IMR-90 (cell line): Measurements from ENCODE around the gene NLRC5. TPM values are rescaled to one million over a fixed set of nuclear protein-coding genes. Genes with fewer than 3 reads are reported as not detected.

ENCODE experiments used
- ATAC-seq: fragments of 200-7000 bp; cut with Tn5 transposase; 2 replicates; pipeline ENCODE4 v1.9.1; 2020; ENCODE audit warnings: low read depth, mild to moderate bottlenecking, moderate library complexity
- BruUV-seq: library from RNA; stranded (reverse); fragments of 400-500 nt; replicated peaks from 2 replicates; lab custom pipeline; 2021; lab: Mats Ljungman, UMichigan
- CTCF ChIA-PET: fragments of 300-600 bp; formaldehyde crosslinking; extraction: SDS; loops from one replicate; lab custom pipeline; 2021; ENCODE audit warnings: antibody characterized with exemption; lab: Yijun Ruan, JAX
- POLR2A ChIA-PET: fragments of 300-600 bp; sonication (Branson Sonifier 250); formaldehyde crosslinking; loops from one replicate; lab custom pipeline; 2022; ENCODE audit warnings: antibody characterized with exemption; ENCODE audit not compliant: unreplicated experiment; lab: Charles Lee
- DNase-seq: peaks from one replicate; pipeline ENCODE4 v3.0.0; 2013
- H2AFZ ChIP-seq: replicated peaks from 2 replicates; pipeline ENCODE3; 2013; ENCODE audit warnings: low read length, mild to moderate bottlenecking; ENCODE audit not compliant: poor library complexity
- H2AK5ac ChIP-seq: 2 replicates; pipeline ENCODE4 v1.6.1; 2013; ENCODE audit warnings: low read depth, low read length, inconsistent platforms
- H2AK9ac ChIP-seq: replicated peaks from 2 replicates; pipeline ENCODE3; 2013; ENCODE audit warnings: mild to moderate bottlenecking, low read depth, low read length, moderate library complexity; ENCODE audit not compliant: poor library complexity
- H2BK120ac ChIP-seq: 2 replicates; pipeline ENCODE4 v1.6.1; 2013; ENCODE audit warnings: low read depth, low read length, inconsistent platforms
- H2BK15ac ChIP-seq: 3 replicates; pipeline ENCODE4 v1.6.1; 2013; ENCODE audit warnings: low read depth, low read length, inconsistent platforms
- H2BK20ac ChIP-seq: 2 replicates; pipeline ENCODE4 v1.6.1; 2013; ENCODE audit warnings: low read depth, mild to moderate bottlenecking, inconsistent platforms, low read length, moderate library complexity
- H2BK5ac ChIP-seq: 2 replicates; pipeline ENCODE4 v1.6.1; 2013; ENCODE audit warnings: mild to moderate bottlenecking, low read depth, low read length, inconsistent platforms; ENCODE audit not compliant: poor library complexity, severe bottlenecking
- H3K14ac ChIP-seq: replicated peaks from 2 replicates; pipeline ENCODE4 v1.6.1; 2013; ENCODE audit warnings: low read depth, low read length, inconsistent platforms
- H3K18ac ChIP-seq: 2 replicates; pipeline ENCODE4 v1.6.1; 2013; ENCODE audit warnings: low read depth, low read length, control low read depth
- H3K23ac ChIP-seq: 2 replicates; pipeline ENCODE4 v1.6.1; 2013; ENCODE audit warnings: low read depth, low read length, inconsistent platforms
- H3K27ac ChIP-seq: 2 replicates; pipeline ENCODE4 v1.5.1; 2013; ENCODE audit warnings: mild to moderate bottlenecking, control low read depth, low read length; ENCODE audit not compliant: insufficient read depth
- H3K27me3 ChIP-seq: 2 replicates; pipeline ENCODE4 v1.6.1; 2013; ENCODE audit warnings: low read length; ENCODE audit not compliant: control insufficient read depth, insufficient read depth
- H3K36me3 ChIP-seq: 2 replicates; pipeline ENCODE4 v1.6.1; 2013; ENCODE audit warnings: low read length, mixed read lengths; ENCODE audit not compliant: control insufficient read depth, insufficient read depth
- H3K4ac ChIP-seq: 2 replicates; pipeline ENCODE4 v1.6.1; 2013; ENCODE audit warnings: low read depth, low read length, inconsistent platforms
- H3K4me1 ChIP-seq: 2 replicates; pipeline ENCODE4 v1.6.1; 2013; ENCODE audit warnings: low read length, mixed read lengths; ENCODE audit not compliant: control insufficient read depth, insufficient read depth
- H3K4me2 ChIP-seq: 2 replicates; pipeline ENCODE4 v1.6.1; 2013; ENCODE audit warnings: low read depth, mild to moderate bottlenecking, control low read depth, low read length, moderate library complexity
- H3K4me3 ChIP-seq: 2 replicates; pipeline ENCODE4 v1.5.1; 2013; ENCODE audit warnings: low read depth, mild to moderate bottlenecking, control low read depth, low read length, moderate library complexity; ENCODE audit not compliant: insufficient read depth
- H3K56ac ChIP-seq: 2 replicates; pipeline ENCODE4 v1.6.1; 2013; ENCODE audit warnings: low read length, inconsistent platforms; ENCODE audit not compliant: insufficient read depth; ENCODE audit errors: extremely low read depth
- H3K79me1 ChIP-seq, 2 experiments: 2 replicates each; pipeline ENCODE4 v1.6.1; 2013; ENCODE audit warnings: low read length in 2 of 2, inconsistent platforms in 1 of 2, low read depth in 1 of 2
- H3K9ac ChIP-seq: 2 replicates; pipeline ENCODE4 v1.6.1; 2013; ENCODE audit warnings: low read depth, low read length, control low read depth
- H3K9me1 ChIP-seq: 2 replicates; pipeline ENCODE4 v1.6.1; 2013; ENCODE audit warnings: low read length, inconsistent platforms; ENCODE audit not compliant: insufficient read depth
- H3K9me3 ChIP-seq: 2 replicates; pipeline ENCODE4 v1.6.1; 2013; ENCODE audit warnings: low read length; ENCODE audit not compliant: control insufficient read depth, insufficient read depth
- H4K20me1 ChIP-seq: 2 replicates; pipeline ENCODE4 v1.6.1; 2013; ENCODE audit warnings: low read length, inconsistent platforms; ENCODE audit not compliant: insufficient read depth
- H4K5ac ChIP-seq: 2 replicates; pipeline ENCODE4 v1.6.1; 2013; ENCODE audit warnings: mild to moderate bottlenecking, low read depth, low read length, control low read depth
- H4K8ac ChIP-seq, 2 experiments: 2 replicates each; pipeline ENCODE4 v1.6.1; 2013; ENCODE audit warnings: low read depth in 2 of 2, low read length in 2 of 2, control low read depth in 1 of 2, inconsistent platforms in 1 of 2
- H4K91ac ChIP-seq: 2 replicates; pipeline ENCODE4 v1.6.1; 2013; ENCODE audit warnings: low read depth, low read length, inconsistent platforms; ENCODE audit not compliant: insufficient read depth
- CEBPB ChIP-seq: IDR thresholded peaks from 2 replicates; pipeline ENCODE4 v1.6.1; 2012; ENCODE audit warnings: low read depth, low read length, improper control_type of control experiment
- MAFK ChIP-seq: IDR thresholded peaks from 2 replicates; pipeline ENCODE4 v1.6.1; 2012; ENCODE audit warnings: low read depth, low read length, improper control_type of control experiment
- WGBS, 2 experiments: methylation state at CpG; one replicate each; pipeline versions ENCODE4 v1.1.5 to v1.1.7; 2013; ENCODE audit warnings: missing lambda C conversion rate in 2 of 2; ENCODE audit not compliant: insufficient read length in 1 of 2; ENCODE audit errors: extremely low coverage in 2 of 2; 5-methylcytosine and 5-hydroxymethylcytosine counted together
- dilution Hi-C: fragments of 300-500 bp; cut with HindIII; formaldehyde crosslinking; loops from one replicate; pipeline ENCODE4 v1.14.3; 2018; ENCODE audit warnings: low sequenced_read_pairs; ENCODE audit not compliant: unreplicated experiment
- in situ Hi-C: fragments of 300-500 bp; cut with MboI; formaldehyde crosslinking; loops from 3 replicates; pipeline ENCODE4 v1.14.3; 2019; ENCODE audit warnings: low sequenced_read_pairs, inconsistent platforms, mixed read lengths
- intact Hi-C: fragments of 100-400 bp; cut with micrococcal nuclease; formaldehyde crosslinking; loops from 2 replicates; pipeline ENCODE4 v1.10.0; 2022
- polyA plus RNA-seq, 3 experiments: library from polyadenylated mRNA; depleted of rRNA; stranded (reverse); fragments of >200 nt; gene quantifications; 2 replicates each; pipeline ENCODE4 v1.2.3, GENCODE V29; 2012; ENCODE audit warnings: low replicate concordance in 1 of 3
- total RNA-seq: library from RNA; depleted of rRNA; stranded (reverse); fragments of >200 nt; gene quantifications from 2 replicates; pipeline ENCODE4 v1.2.3, GENCODE V29; 2012

The NLRC5 gene
- total and polyA plus RNA-seq, 2 of the 4 experiments (the other 2 are of a cell fraction), result 9.1 to 14.9 TPM

GRCh38 chr16:57069053-57069452, 79.7 kb downstream of the NLRC5 start:
- H2AK9ac ChIP-seq, result no peak overlapping the region
- H4K8ac ChIP-seq, result no peak overlapping the region
- H3K4me1 ChIP-seq, result no peaks in the 10 kb centered on the region
- BruUV-seq, result no TSS peak
- H3K9ac ChIP-seq, result no peak overlapping the region
- in situ Hi-C loops (no loop called here), intact Hi-C loops (no loop called here), dilution Hi-C loops (no loop called here)
- peaks cover 6% of the 10 kb centered on the region; the same call in 1 of the 2 replicates for H3K9me1 ChIP-seq
- POLR2A ChIA-PET, result no interaction called here
- no peak overlapping the region for H3K56ac ChIP-seq
- H3K27ac ChIP-seq, result no peak overlapping the region
- no peaks in the 10 kb centered on the region for H3K79me1 ChIP-seq
- no peak overlapping the region for H3K4me3 ChIP-seq
- DNase-seq, result no peak
- no peak overlapping the region for H2AK5ac ChIP-seq
- H3K36me3 ChIP-seq, result peaks cover 1% of the 10 kb centered on the region; the same call in 1 of the 2 replicates
- no peaks in the 10 kb centered on the region for H3K27me3 ChIP-seq
- CTCF ChIA-PET, result no interaction called here
- H3K9me3 ChIP-seq, result no peaks in the 10 kb centered on the region
- H4K91ac ChIP-seq, result no peak overlapping the region
- H3K4me2 ChIP-seq, result no peak overlapping the region
- no peak overlapping the region for H2BK20ac ChIP-seq
- ATAC-seq, result no peak
- no peak overlapping the region for H4K5ac ChIP-seq
- no peak overlapping the region for H3K14ac ChIP-seq
- no peak overlapping the region for H3K23ac ChIP-seq
- no peak overlapping the region for H3K4ac ChIP-seq
- H2BK5ac ChIP-seq, result no peak overlapping the region
- no peak overlapping the region for H2BK15ac ChIP-seq
- no peaks in the 10 kb centered on the region; the same call in 1 of the 2 replicates for H4K20me1 ChIP-seq
- no peak overlapping the region for H2BK120ac ChIP-seq
- WGBS, 2 experiments, result no CpG with 5 or more reads among the region's 7 CpGs
- TF ChIP-seq CEBPB (no peak), MAFK (peak; percentile 71)
- H3K18ac ChIP-seq, result no peak overlapping the region
- no peak overlapping the region for H2AFZ ChIP-seq
